HCT116 (cell line): Measurements from ENCODE around the gene SLA2. TPM values are rescaled to one million over a fixed set of nuclear protein-coding genes. Genes with fewer than 3 reads are reported as not detected.

Experiments used
- ATAC-seq: fragments of 200-7000 bp; cut with Tn5 transposase; 2 replicates; pipeline ENCODE4 v1.9.1; 2020; ENCODE audit warnings: mild to moderate bottlenecking, moderate library complexity
- BruUV-seq: library from RNA; stranded (reverse); fragments of 400-500 nt; replicated peaks from 2 replicates; lab custom pipeline; 2021; lab: Mats Ljungman, UMichigan
- CTCF ChIA-PET: fragments of 300-600 bp; sonication (Branson Sonifier 250); formaldehyde crosslinking; loops from one replicate; lab custom pipeline; 2021; ENCODE audit warnings: antibody characterized with exemption; lab: Charles Lee
- POLR2A ChIA-PET: fragments of 300-600, 350-600 bp; sonication (Branson Sonifier 250); formaldehyde crosslinking; loops from one replicate; lab custom pipeline; 2021; ENCODE audit warnings: antibody characterized with exemption; lab: Charles Lee
- RAD21 ChIA-PET, 2 experiments: fragments of 300-600 bp; sonication (Branson Sonifier 250); formaldehyde crosslinking; loops; one replicate each; lab custom pipeline; 2023; ENCODE audit warnings: low total read pairs in 2 of 2; ENCODE audit not compliant: uncharacterized antibody in 2 of 2, unreplicated experiment in 2 of 2, low non-redundant PET in 1 of 2; lab: Charles Lee
- DNase-seq: peaks from one replicate; pipeline ENCODE4 v3.0.0-alpha.2; 2010; ENCODE audit warnings: low read depth, low spot score
- H2AFZ ChIP-seq: fragments of 200-600 bp; shearing (Covaris generic), sonication (generic); 2 replicates; pipeline ENCODE4 v1.6.1; 2017; ENCODE audit warnings: low read depth, mixed run types, mixed read lengths, antibody characterized with exemption, low read length; ENCODE audit not compliant: poor library complexity, severe bottlenecking
- H3K27ac ChIP-seq: 2 replicates; pipeline ENCODE4 v1.5.1; 2012; ENCODE audit warnings: low read depth, low read length
- H3K27me3 ChIP-seq: fragments of 200-600 bp; sonication (generic); 2 replicates; pipeline ENCODE4 v1.6.1; 2016; ENCODE audit warnings: mixed run types, low read length, mixed read lengths; ENCODE audit not compliant: insufficient read depth
- H3K36me3 ChIP-seq, 2 experiments: fragments of 200-500 bp in 1 of 2; fragments of 200-600 bp in 1 of 2; sonication (Bioruptor generic) in 1 of 2; sonication (generic) in 1 of 2; 2 replicates each; pipeline versions ENCODE4 v1.5.1 to v1.6.1; 2014 to 2016; ENCODE audit warnings: low read length in 2 of 2, inconsistent platforms in 1 of 2, mixed read lengths in 1 of 2, mixed run types in 1 of 2; ENCODE audit not compliant: insufficient read depth in 2 of 2, control insufficient read depth in 1 of 2
- H3K4me1 ChIP-seq, 2 experiments: fragments of 200-600 bp in 1 of 2; sonication (generic) in 1 of 2; 2 replicates each; pipeline versions ENCODE4 v1.5.1 to v1.6.1; 2012 to 2017; ENCODE audit warnings: low read length in 2 of 2, inconsistent platforms in 1 of 2, mild to moderate bottlenecking in 1 of 2, mixed read lengths in 1 of 2, mixed run types in 1 of 2, moderate library complexity in 1 of 2; ENCODE audit not compliant: insufficient read depth in 2 of 2, control insufficient read depth in 1 of 2
- H3K4me2 ChIP-seq: fragments of 200-600 bp; sonication (generic); 2 replicates; pipeline ENCODE4 v1.6.1; 2017; ENCODE audit warnings: mixed run types, low read length, mixed read lengths
- H3K4me3 ChIP-seq, 2 experiments: fragments of 200-600 bp in 1 of 2; sonication (generic) in 1 of 2; replicated peaks in 1 of 2; 2 replicates each; pipeline ENCODE4 v1.5.1; 2011 to 2016; ENCODE audit warnings: low read length in 2 of 2, control low read depth in 1 of 2, low read depth in 1 of 2, mild to moderate bottlenecking in 1 of 2, mixed read lengths in 1 of 2, mixed run types in 1 of 2
- H3K79me2 ChIP-seq: fragments of 200-600 bp; sonication (generic); 2 replicates; pipeline ENCODE4 v1.6.1; 2017; ENCODE audit warnings: mild to moderate bottlenecking, mixed run types, low read length, moderate library complexity, mixed read lengths; ENCODE audit not compliant: insufficient read depth
- H3K9ac ChIP-seq: fragments of 200-600 bp; sonication (generic); 2 replicates; pipeline ENCODE4 v1.6.1; 2016; ENCODE audit warnings: low read length, mixed read lengths
- H3K9me2 ChIP-seq: fragments of 200-600 bp; sonication (generic), shearing (Covaris generic); 2 replicates; pipeline ENCODE4 v1.6.1; 2017; ENCODE audit warnings: mixed run types, mild to moderate bottlenecking, moderate library complexity; ENCODE audit not compliant: insufficient read depth
- H3K9me3 ChIP-seq, 2 experiments: fragments of 200-500 bp in 1 of 2; fragments of 200-600 bp in 1 of 2; sonication (Bioruptor generic) in 1 of 2; sonication (generic) in 1 of 2; 2 replicates each; pipeline ENCODE4 v1.6.1; 2014 to 2017; ENCODE audit warnings: low read length in 2 of 2, mixed read lengths in 2 of 2, inconsistent platforms in 1 of 2, low read depth in 1 of 2, mild to moderate bottlenecking in 1 of 2, mixed run types in 1 of 2, moderate library complexity in 1 of 2; ENCODE audit not compliant: control insufficient read depth in 1 of 2, insufficient read depth in 1 of 2
- H4K20me1 ChIP-seq: fragments of 200-600 bp; sonication (generic), shearing (Covaris generic); 2 replicates; pipeline ENCODE4 v1.6.1; 2017; ENCODE audit warnings: mixed run types, mild to moderate bottlenecking, moderate library complexity; ENCODE audit not compliant: insufficient read depth
- CEBPB ChIP-seq: IDR thresholded peaks from 2 replicates; pipeline ENCODE4 v1.6.1; 2012; ENCODE audit warnings: low read depth
- CTCF ChIP-seq, 3 experiments: fragments of 200-600 bp in 1 of 3; sonication (generic) in 1 of 3; IDR thresholded peaks in 2 of 3; conservative IDR thresholded peaks in 1 of 3; 2 replicates each; pipeline ENCODE4 v1.5.1; 2012 to 2017; ENCODE audit warnings: low read depth in 2 of 3, low read length in 2 of 3, antibody characterized with exemption in 1 of 3, borderline replicate concordance in 1 of 3, control low read depth in 1 of 3, mild to moderate bottlenecking in 1 of 3, mixed read lengths in 1 of 3, mixed run types in 1 of 3, moderate library complexity in 1 of 3; ENCODE audit not compliant: insufficient read depth in 1 of 3
- EGR1 ChIP-seq: IDR thresholded peaks from 2 replicates; pipeline ENCODE4 v1.6.1; 2012; ENCODE audit warnings: low read depth
- JUND ChIP-seq: IDR thresholded peaks from 2 replicates; pipeline ENCODE4 v1.6.1; 2012
- POLR2AphosphoS5 ChIP-seq: IDR thresholded peaks from 2 replicates; pipeline ENCODE4 v1.6.1; 2011; ENCODE audit warnings: mild to moderate bottlenecking, low read depth, low read length, moderate library complexity
- SIN3A ChIP-seq: IDR thresholded peaks from 2 replicates; pipeline ENCODE4 v1.6.1; 2012; ENCODE audit warnings: low read depth
- SP1 ChIP-seq: IDR thresholded peaks from 2 replicates; pipeline ENCODE4 v1.6.1; 2012; ENCODE audit warnings: low read depth
- SRF ChIP-seq: IDR thresholded peaks from 2 replicates; pipeline ENCODE4 v1.6.1; 2012; ENCODE audit warnings: low read depth
- ZBTB33 ChIP-seq: IDR thresholded peaks from 2 replicates; pipeline ENCODE4 v1.6.1; 2011; ENCODE audit warnings: mild to moderate bottlenecking, low read length, moderate library complexity; ENCODE audit not compliant: insufficient replicate concordance; ENCODE audit errors: extremely low read depth
- ZNF274 ChIP-seq: fragments of 200-500 bp; sonication (Bioruptor generic); IDR thresholded peaks from 2 replicates; pipeline ENCODE4 v1.6.1; 2014; ENCODE audit warnings: mild to moderate bottlenecking, low read depth, low read length, inconsistent platforms
- intact Hi-C: fragments of 100-400 bp; cut with micrococcal nuclease; formaldehyde crosslinking; loops from 2 replicates; pipeline ENCODE4 v1.10.0; 2022
- total RNA-seq: library from RNA; stranded (reverse); gene quantifications from one replicate; pipeline ENCODE4 v1.2.1, GENCODE V29; 2021; ENCODE audit not compliant: unreplicated experiment

The SLA2 gene
- total RNA-seq, 1 experiment from 2014 or later, result 0.12 TPM

GRCh38 chr20:36633285-36633772 is 12.7 kb downstream of the SLA2 start:
- no peaks in the 10 kb centered on the region for H3K9me3 ChIP-seq
- TF ChIP-seq EGR1, result no peak
- no peak for TF ChIP-seq SRF
- no peak for TF ChIP-seq CTCF (IDR thresholded peaks at IDR 0.05 in 2 of 3, conservative IDR thresholded peaks at IDR 0.05 in 1 of 3; ENCODE audit: borderline replicate concordance in 1 of 3, insufficient read depth in 1 of 3, low read depth in 2 of 3, low read length in 2 of 3)
- no peak for TF ChIP-seq ZNF274
- no peak for TF ChIP-seq POLR2AphosphoS5
- no peak for TF ChIP-seq ZBTB33
- no peak for TF ChIP-seq SIN3A
- no peak for TF ChIP-seq CEBPB
- no peak for TF ChIP-seq SP1
- no peak for TF ChIP-seq JUND
- BruUV-seq, result no TSS peak
- H3K9ac ChIP-seq, result no peak overlapping the region
- intact Hi-C loops, result no loop called here
- no peaks in the 10 kb centered on the region for H4K20me1 ChIP-seq
- no peaks in the 10 kb centered on the region for H3K27me3 ChIP-seq
- ATAC-seq (no peak), DNase-seq (no peak)
- POLR2A ChIA-PET, result no interaction called here
- H3K79me2 ChIP-seq, result no peaks in the 10 kb centered on the region
- H3K4me2 ChIP-seq, result no peak overlapping the region
- no peaks in the 10 kb centered on the region for H3K36me3 ChIP-seq
- RAD21 ChIA-PET, result no interaction called here
- no peaks in the 10 kb centered on the region for H3K4me1 ChIP-seq
- H3K4me3 ChIP-seq, result no peak overlapping the region
- no peaks in the 10 kb centered on the region for H3K9me2 ChIP-seq
- H3K27ac ChIP-seq, result no peak overlapping the region
- no peak overlapping the region for H2AFZ ChIP-seq
- CTCF ChIA-PET, result interaction anchor here (0.6 kb wide), 1 partner anchor 14 kb away, joined by 3 read pairs; no protein-coding TSS in a partner anchor
